WTC11 (cell line): ENCODE data around the gene RNF149. TPM values are rescaled to one million over a fixed set of nuclear protein-coding genes. Genes with fewer than 3 reads are reported as not detected.

ENCODE experiments used
- ATAC-seq: fragments of 200-7000 bp; cut with Tn5 transposase; 2 replicates; pipeline ENCODE4 v1.10.0; 2021; ENCODE audit warnings: mild to moderate bottlenecking, moderate library complexity
- CTCF ChIA-PET: fragments of 300-600 bp; sonication (Branson Sonifier 250); formaldehyde crosslinking; loops from one replicate; lab custom pipeline; 2021; ENCODE audit warnings: antibody characterized with exemption; lab: Charles Lee
- POLR2A ChIA-PET: fragments of 350-600 bp; sonication (Branson Sonifier 250); formaldehyde crosslinking; loops from one replicate; lab custom pipeline; 2021; ENCODE audit warnings: antibody characterized with exemption; lab: Charles Lee
- DNase-seq: peaks from one replicate; pipeline ENCODE4 v3.0.0; 2021; ENCODE audit warnings: low spot score
- H3K27ac Mint-ChIP-seq: 2 replicates; pipeline ENCODE4 v1.8.0; 2021; ENCODE audit warnings: mixed read lengths
- H3K27me3 Mint-ChIP-seq: 2 replicates; pipeline ENCODE4 v1.8.0; 2021; ENCODE audit warnings: low read depth, mild to moderate bottlenecking, moderate library complexity, mixed read lengths
- H3K36me3 Mint-ChIP-seq: 2 replicates; pipeline ENCODE4 v1.8.0; 2021; ENCODE audit warnings: mixed read lengths
- H3K4me1 Mint-ChIP-seq: 2 replicates; pipeline ENCODE4 v1.8.0; 2022; ENCODE audit warnings: mixed read lengths
- H3K4me3 Mint-ChIP-seq: 2 replicates; pipeline ENCODE4 v1.8.0; 2021; ENCODE audit warnings: mild to moderate bottlenecking, moderate library complexity, mixed read lengths
- H3K9me3 Mint-ChIP-seq: 2 replicates; pipeline ENCODE4 v1.8.0; 2021; ENCODE audit warnings: mixed read lengths
- ATF2 ChIP-seq: sonication (generic); formaldehyde crosslinking; IDR thresholded peaks from 2 replicates; pipeline ENCODE4 v1.8.1; 2022; ENCODE audit warnings: low read depth, missing genetic modification reagents, borderline replicate concordance
- ATF3 ChIP-seq: sonication (generic); formaldehyde crosslinking; conservative IDR thresholded peaks from 2 replicates; pipeline ENCODE4 v1.8.1; 2022; ENCODE audit warnings: mild to moderate bottlenecking, missing genetic modification reagents
- CREM ChIP-seq: sonication (generic); formaldehyde crosslinking; IDR thresholded peaks from 2 replicates; pipeline ENCODE4 v1.8.1; 2022; ENCODE audit warnings: mild to moderate bottlenecking, missing genetic modification reagents, moderate library complexity
- E2F4 ChIP-seq: sonication (generic); formaldehyde crosslinking; IDR thresholded peaks from 2 replicates; pipeline ENCODE4 v1.8.1; 2022; ENCODE audit warnings: low read depth, mild to moderate bottlenecking, moderate library complexity, missing genetic modification reagents, borderline replicate concordance
- E2F5 ChIP-seq: sonication (generic); formaldehyde crosslinking; IDR thresholded peaks from 2 replicates; pipeline ENCODE4 v1.8.1; 2022; ENCODE audit warnings: mild to moderate bottlenecking, moderate library complexity, missing genetic modification reagents
- EMX1 ChIP-seq: fragments of 250-450 bp; sonication (Bioruptor Pico); IDR thresholded peaks from 2 replicates; pipeline ENCODE4 v1.8.0; 2021; ENCODE audit warnings: mild to moderate bottlenecking
- NFE2L1 ChIP-seq: sonication (generic); formaldehyde crosslinking; IDR thresholded peaks from 2 replicates; pipeline ENCODE4 v1.8.1; 2023; ENCODE audit warnings: missing genetic modification reagents
- OVOL2 ChIP-seq: fragments of 250-450 bp; sonication (Bioruptor Pico); IDR thresholded peaks from 2 replicates; pipeline ENCODE4 v1.9.0; 2021; ENCODE audit warnings: mild to moderate bottlenecking, borderline replicate concordance
- PRRX2 ChIP-seq: fragments of 250-450 bp; sonication (Bioruptor Pico); IDR thresholded peaks from 2 replicates; pipeline ENCODE4 v1.8.0; 2021; ENCODE audit warnings: mild to moderate bottlenecking
- ZBTB21 ChIP-seq: sonication (generic); formaldehyde crosslinking; IDR thresholded peaks from 2 replicates; pipeline ENCODE4 v1.8.1; 2023; ENCODE audit warnings: mild to moderate bottlenecking, missing genetic modification reagents, borderline replicate concordance
- ZBTB43 ChIP-seq: sonication (generic); formaldehyde crosslinking; IDR thresholded peaks from 2 replicates; pipeline ENCODE4 v1.8.1; 2023; ENCODE audit warnings: mild to moderate bottlenecking, missing genetic modification reagents
- ZNF219 ChIP-seq: sonication (generic); formaldehyde crosslinking; IDR thresholded peaks from 2 replicates; pipeline ENCODE4 v1.8.0; 2023; ENCODE audit warnings: missing genetic modification reagents, mild to moderate bottlenecking, borderline replicate concordance
- ZNF396 ChIP-seq: fragments of 250-450 bp; sonication (Bioruptor Pico); IDR thresholded peaks from 2 replicates; pipeline ENCODE4 v1.8.0; 2021; ENCODE audit warnings: mild to moderate bottlenecking, moderate library complexity, borderline replicate concordance
- ZNF425 ChIP-seq: fragments of 250-450 bp; sonication (Bioruptor Pico); conservative IDR thresholded peaks from 2 replicates; pipeline ENCODE4 v1.9.0; 2021; ENCODE audit warnings: mild to moderate bottlenecking
- total RNA-seq: library from RNA; stranded (reverse); gene quantifications from 3 replicates; pipeline ENCODE4 v1.2.3, GENCODE V29; 2021
- TF ChIP-seq, protein P1 (sequence below): sonication (generic); formaldehyde crosslinking; IDR thresholded peaks from 2 replicates; pipeline ENCODE4 v1.8.0; 2022; ENCODE audit warnings: mild to moderate bottlenecking, missing genetic modification reagents
- TF ChIP-seq, protein P2 (sequence below): sonication (generic); formaldehyde crosslinking; IDR thresholded peaks from 2 replicates; pipeline ENCODE4 v1.8.1; 2022; ENCODE audit warnings: missing genetic modification reagents, borderline replicate concordance
- TF ChIP-seq, protein P3 (sequence below): fragments of 250-450 bp; sonication (Bioruptor Pico); IDR thresholded peaks from 2 replicates; pipeline ENCODE4 v1.8.0; 2021; ENCODE audit warnings: mild to moderate bottlenecking
- TF ChIP-seq, protein P4 (sequence below): sonication (generic); formaldehyde crosslinking; IDR thresholded peaks from 2 replicates; pipeline ENCODE4 v1.8.1; 2023; ENCODE audit warnings: mild to moderate bottlenecking, missing genetic modification reagents, moderate library complexity

RNF149 gene
- total RNA-seq, 1 experiment from 2014 or later: 25.6 TPM

- ChIA-PET POLR2A (no interaction called here), CTCF (no interaction called here)
- no peak for DNase-seq
- no peak for TF ChIP-seq OVOL2 (CRISPR knock-in tag)
- TF ChIP-seq ZNF425 (CRISPR knock-in tag): no peak
- TF ChIP-seq NFE2L1 (CRISPR knock-in tag): no peak
- TF ChIP-seq, protein P1, sequence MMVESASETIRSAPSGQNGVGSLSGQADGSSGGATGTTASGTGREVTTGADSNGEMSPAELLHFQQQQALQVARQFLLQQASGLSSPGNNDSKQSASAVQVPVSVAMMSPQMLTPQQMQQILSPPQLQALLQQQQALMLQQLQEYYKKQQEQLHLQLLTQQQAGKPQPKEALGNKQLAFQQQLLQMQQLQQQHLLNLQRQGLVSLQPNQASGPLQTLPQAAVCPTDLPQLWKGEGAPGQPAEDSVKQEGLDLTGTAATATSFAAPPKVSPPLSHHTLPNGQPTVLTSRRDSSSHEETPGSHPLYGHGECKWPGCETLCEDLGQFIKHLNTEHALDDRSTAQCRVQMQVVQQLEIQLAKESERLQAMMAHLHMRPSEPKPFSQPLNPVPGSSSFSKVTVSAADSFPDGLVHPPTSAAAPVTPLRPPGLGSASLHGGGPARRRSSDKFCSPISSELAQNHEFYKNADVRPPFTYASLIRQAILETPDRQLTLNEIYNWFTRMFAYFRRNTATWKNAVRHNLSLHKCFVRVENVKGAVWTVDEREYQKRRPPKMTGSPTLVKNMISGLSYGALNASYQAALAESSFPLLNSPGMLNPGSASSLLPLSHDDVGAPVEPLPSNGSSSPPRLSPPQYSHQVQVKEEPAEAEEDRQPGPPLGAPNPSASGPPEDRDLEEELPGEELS (CRISPR knock-in tag): no peak
- TF ChIP-seq ATF3 (CRISPR knock-in tag): no peak
- TF ChIP-seq ZBTB21 (CRISPR knock-in tag): no peak
- no peak for TF ChIP-seq E2F4 (CRISPR knock-in tag)
- no peak for TF ChIP-seq PRRX2 (CRISPR knock-in tag)
- TF ChIP-seq, protein P2, sequence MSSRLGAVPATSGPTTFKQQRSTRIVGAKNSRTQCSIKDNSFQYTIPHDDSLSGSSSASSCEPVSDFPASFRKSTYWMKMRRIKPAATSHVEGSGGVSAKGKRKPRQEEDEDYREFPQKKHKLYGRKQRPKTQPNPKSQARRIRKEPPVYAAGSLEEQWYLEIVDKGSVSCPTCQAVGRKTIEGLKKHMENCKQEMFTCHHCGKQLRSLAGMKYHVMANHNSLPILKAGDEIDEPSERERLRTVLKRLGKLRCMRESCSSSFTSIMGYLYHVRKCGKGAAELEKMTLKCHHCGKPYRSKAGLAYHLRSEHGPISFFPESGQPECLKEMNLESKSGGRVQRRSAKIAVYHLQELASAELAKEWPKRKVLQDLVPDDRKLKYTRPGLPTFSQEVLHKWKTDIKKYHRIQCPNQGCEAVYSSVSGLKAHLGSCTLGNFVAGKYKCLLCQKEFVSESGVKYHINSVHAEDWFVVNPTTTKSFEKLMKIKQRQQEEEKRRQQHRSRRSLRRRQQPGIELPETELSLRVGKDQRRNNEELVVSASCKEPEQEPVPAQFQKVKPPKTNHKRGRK (CRISPR knock-in tag): no peak
- TF ChIP-seq, protein P3, sequence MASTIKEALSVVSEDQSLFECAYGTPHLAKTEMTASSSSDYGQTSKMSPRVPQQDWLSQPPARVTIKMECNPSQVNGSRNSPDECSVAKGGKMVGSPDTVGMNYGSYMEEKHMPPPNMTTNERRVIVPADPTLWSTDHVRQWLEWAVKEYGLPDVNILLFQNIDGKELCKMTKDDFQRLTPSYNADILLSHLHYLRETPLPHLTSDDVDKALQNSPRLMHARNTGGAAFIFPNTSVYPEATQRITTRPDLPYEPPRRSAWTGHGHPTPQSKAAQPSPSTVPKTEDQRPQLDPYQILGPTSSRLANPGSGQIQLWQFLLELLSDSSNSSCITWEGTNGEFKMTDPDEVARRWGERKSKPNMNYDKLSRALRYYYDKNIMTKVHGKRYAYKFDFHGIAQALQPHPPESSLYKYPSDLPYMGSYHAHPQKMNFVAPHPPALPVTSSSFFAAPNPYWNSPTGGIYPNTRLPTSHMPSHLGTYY (CRISPR knock-in tag): no peak
- no peak for TF ChIP-seq ZNF396 (CRISPR knock-in tag)
- TF ChIP-seq EMX1 (CRISPR knock-in tag): no peak
- TF ChIP-seq, protein P4, sequence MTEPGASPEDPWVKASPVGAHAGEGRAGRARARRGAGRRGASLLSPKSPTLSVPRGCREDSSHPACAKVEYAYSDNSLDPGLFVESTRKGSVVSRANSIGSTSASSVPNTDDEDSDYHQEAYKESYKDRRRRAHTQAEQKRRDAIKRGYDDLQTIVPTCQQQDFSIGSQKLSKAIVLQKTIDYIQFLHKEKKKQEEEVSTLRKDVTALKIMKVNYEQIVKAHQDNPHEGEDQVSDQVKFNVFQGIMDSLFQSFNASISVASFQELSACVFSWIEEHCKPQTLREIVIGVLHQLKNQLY (CRISPR knock-in tag): no peak
- TF ChIP-seq ATF2 (CRISPR knock-in tag): no peak
- TF ChIP-seq E2F5: no peak
- no peak for TF ChIP-seq CREM
- TF ChIP-seq ZBTB43 (CRISPR knock-in tag): no peak
- no peak for TF ChIP-seq ZNF219 (CRISPR knock-in tag)
- Mint-ChIP-seq H3K27me3 (no peaks in the 10 kb centered on the region), H3K9me3 (no peaks in the 10 kb centered on the region), H3K27ac (no peak overlapping the region), H3K4me1 (peaks cover 5% of the 10 kb centered on the region; the same call in 1 of the 2 replicates), H3K36me3 (peaks cover 49% of the 10 kb centered on the region), H3K4me3 (no peak overlapping the region)
- no peak for ATAC-seq
Measured at GRCh38 chr2:101290711-101291110, 17.8 kb downstream of the RNF149 start.
